ENCODE measurements around the gene ZBTB6. TPM values are rescaled to one million over a fixed set of nuclear protein-coding genes. Genes with fewer than 3 reads are reported as not detected.

ZBTB6 gene
- total RNA-seq (9.0 TPM), polyA plus RNA-seq (ENCODE audit: insufficient read depth in 1 of 8, insufficient read length in 8 of 8, low replicate concordance in 1 of 8) (10 to 100 TPM in 3 of 8 donors, 1 to 10 TPM in 5; 7.8 to 11.7 (median 9.8) TPM)
- long read RNA-seq, donor 1, full-length matches to known transcripts: 2 of 2 reads
- long read RNA-seq, donor 1, partial matches to known transcripts: 0 of 2 reads
- long read RNA-seq, donor 1, other reads (novel, unspliced or antisense): 0 of 2 reads
- long read RNA-seq, donor 2: 0 reads
- long read RNA-seq, donor 3, full-length matches to known transcripts: 2 of 2 reads
- long read RNA-seq, donor 3, partial matches to known transcripts: 0 of 2 reads
- long read RNA-seq, donor 3, other reads (novel, unspliced or antisense): 0 of 2 reads
- long read RNA-seq, donor 4, full-length matches to known transcripts: 1 of 1 reads
- long read RNA-seq, donor 4, partial matches to known transcripts: 0 of 1 reads
- long read RNA-seq, donor 4, other reads (novel, unspliced or antisense): 0 of 1 reads
- long read RNA-seq, donor 5, full-length matches to known transcripts: 8 of 8 reads
- long read RNA-seq, donor 5, partial matches to known transcripts: 0 of 8 reads
- long read RNA-seq, donor 5, other reads (novel, unspliced or antisense): 0 of 8 reads
- long read RNA-seq, donor 6, full-length matches to known transcripts: 4 of 4 reads
- long read RNA-seq, donor 6, partial matches to known transcripts: 0 of 4 reads
- long read RNA-seq, donor 6, other reads (novel, unspliced or antisense): 0 of 4 reads
- long read RNA-seq, donor 7, full-length matches to known transcripts: 3 of 3 reads
- long read RNA-seq, donor 7, partial matches to known transcripts: 0 of 3 reads
- long read RNA-seq, donor 7, other reads (novel, unspliced or antisense): 0 of 3 reads
- long read RNA-seq, donor 8, full-length matches to known transcripts: 4 of 4 reads
- long read RNA-seq, donor 8, partial matches to known transcripts: 0 of 4 reads
- long read RNA-seq, donor 8, other reads (novel, unspliced or antisense): 0 of 4 reads
- long read RNA-seq, donor 9, full-length matches to known transcripts: 1 of 1 reads
- long read RNA-seq, donor 9, partial matches to known transcripts: 0 of 1 reads
- long read RNA-seq, donor 9, other reads (novel, unspliced or antisense): 0 of 1 reads
- long read RNA-seq, donor 10, full-length matches to known transcripts: 3 of 10 reads
- long read RNA-seq, donor 10, partial matches to known transcripts: 7 of 10 reads
- long read RNA-seq, donor 10, other reads (novel, unspliced or antisense): 0 of 10 reads
- long read RNA-seq, donor 11, full-length matches to known transcripts: 1 of 1 reads
- long read RNA-seq, donor 11, partial matches to known transcripts: 0 of 1 reads
- long read RNA-seq, donor 11, other reads (novel, unspliced or antisense): 0 of 1 reads

GRCh38 chr9:122912964-122913673 lies at the start of gene ZBTB6:
ZBTB6 (minus strand) TSS chr9:122913323; CDS start chr9:122912072, 1,251 bp downstream.
- Histone ChIP-seq H3K4me1 (ENCODE audit: control insufficient read depth, insufficient read depth, low read length) (peaks cover 4% of the 10 kb centered on the region), H3K27ac (ENCODE audit: low read length) (peak within 1 kb of the TSS; percentile 86), H3K27me3 (ENCODE audit: control insufficient read depth, insufficient read depth, low read length) (no peaks in the 10 kb centered on the region), H3K9me3 (replicated peaks; ENCODE audit: control insufficient read depth, low read depth, low read length) (no peaks in the 10 kb centered on the region), H3K4me3 (ENCODE audit: low read length) (peak within 1 kb of the TSS; percentile 83), H3K36me3 (ENCODE audit: control insufficient read depth, insufficient read depth, low read length) (peaks cover 8% of the 10 kb centered on the region)
- peak; percentile 96 for DNase-seq
- 1% methylated on average over 34 of the region's 35 CpGs for WGBS (ENCODE audit: insufficient coverage)

- Histone ChIP-seq H3K9me3 (replicated peaks; ENCODE audit: control insufficient read depth, low read depth, low read length) (no peaks in the 10 kb centered on the region), H3K36me3 (ENCODE audit: control insufficient read depth, insufficient read depth, low read length) (peaks cover 15% of the 10 kb centered on the region), H3K4me1 (ENCODE audit: control insufficient read depth, insufficient read depth, low read length) (no peaks in the 10 kb centered on the region), H3K27ac (ENCODE audit: low read length) (no peak overlapping the region), H3K27me3 (ENCODE audit: control insufficient read depth, insufficient read depth, low read length) (no peaks in the 10 kb centered on the region), H3K4me3 (ENCODE audit: low read length) (no peak overlapping the region)
- WGBS (ENCODE audit: insufficient coverage): no CpG with 5 or more reads among the region's 1 CpG
- DNase-seq: no peak
Measured at GRCh38 chr9:122961139-122961538, 48.0 kb upstream of the ZBTB6 start.

- DNase-seq: no peak
- H3K4me3 ChIP-seq (ENCODE audit: low read length): no peak overlapping the region
- no peaks in the 10 kb centered on the region for H3K27me3 ChIP-seq (ENCODE audit: control insufficient read depth, insufficient read depth, low read length)
- peaks cover 11% of the 10 kb centered on the region for H3K36me3 ChIP-seq (ENCODE audit: control insufficient read depth, insufficient read depth, low read length)
- H3K9me3 ChIP-seq (replicated peaks; ENCODE audit: control insufficient read depth, low read depth, low read length): no peaks in the 10 kb centered on the region
- H3K4me1 ChIP-seq (ENCODE audit: control insufficient read depth, insufficient read depth, low read length): no peaks in the 10 kb centered on the region
- H3K27ac ChIP-seq (ENCODE audit: low read length): no peak overlapping the region
Measured at GRCh38 chr9:122955961-122956360, 42.8 kb upstream of the ZBTB6 start.

DNA sequence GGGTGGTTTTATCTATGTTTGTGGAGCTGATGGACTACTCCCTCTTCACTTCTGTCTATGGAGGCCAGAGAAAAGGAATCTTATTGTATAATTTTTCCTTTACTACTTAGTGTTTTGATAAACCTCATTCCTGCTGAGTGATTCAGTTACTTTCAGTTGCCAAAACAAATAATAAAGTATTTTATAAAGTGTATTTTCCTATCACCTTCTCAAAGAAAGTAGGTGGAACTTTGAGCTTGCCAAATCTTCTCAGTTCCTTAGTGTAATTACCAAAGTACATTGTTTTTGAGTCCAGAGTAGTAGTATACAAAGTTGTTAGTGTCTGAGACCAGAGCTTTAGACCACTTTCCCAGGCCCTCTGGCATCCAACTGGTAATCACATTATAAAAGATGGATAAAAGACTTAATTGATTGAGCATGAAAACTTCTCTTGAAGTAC lies 41.1 kb upstream of the ZBTB6 start:
- Histone ChIP-seq H3K9me3 (replicated peaks; ENCODE audit: control insufficient read depth, low read depth, low read length) (no peaks in the 10 kb centered on the region), H3K4me3 (ENCODE audit: low read length) (no peak overlapping the region), H3K36me3 (ENCODE audit: control insufficient read depth, insufficient read depth, low read length) (peaks cover 2% of the 10 kb centered on the region), H3K27ac (ENCODE audit: low read length) (no peak overlapping the region), H3K4me1 (ENCODE audit: control insufficient read depth, insufficient read depth, low read length) (no peaks in the 10 kb centered on the region), H3K27me3 (ENCODE audit: control insufficient read depth, insufficient read depth, low read length) (no peaks in the 10 kb centered on the region)
- DNase-seq: no peak

DNA sequence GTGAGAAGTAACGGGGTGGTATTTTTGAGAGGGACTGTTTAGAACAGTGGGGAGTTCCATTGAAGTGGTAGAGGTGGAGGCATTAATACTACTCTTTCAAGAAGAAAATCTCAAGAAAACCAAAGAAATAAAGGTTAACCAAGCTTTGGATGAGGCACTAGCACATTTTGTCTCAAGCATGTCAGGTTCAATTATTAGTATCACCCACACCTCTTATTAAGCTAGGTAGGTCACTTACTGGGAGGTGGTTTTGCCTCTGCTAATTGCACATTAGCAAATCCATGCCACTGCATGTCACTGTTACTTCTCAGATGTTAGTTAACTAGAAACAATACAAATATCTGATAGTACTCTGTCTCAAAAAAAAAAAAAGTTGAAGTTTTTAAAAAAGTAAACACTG lies 37.9 kb upstream of the ZBTB6 start:
- Histone ChIP-seq H3K4me3 (ENCODE audit: low read length) (no peak overlapping the region), H3K27ac (ENCODE audit: low read length) (no peak overlapping the region), H3K4me1 (ENCODE audit: control insufficient read depth, insufficient read depth, low read length) (no peaks in the 10 kb centered on the region), H3K9me3 (replicated peaks; ENCODE audit: control insufficient read depth, low read depth, low read length) (no peaks in the 10 kb centered on the region), H3K36me3 (ENCODE audit: control insufficient read depth, insufficient read depth, low read length) (no peaks in the 10 kb centered on the region), H3K27me3 (ENCODE audit: control insufficient read depth, insufficient read depth, low read length) (no peaks in the 10 kb centered on the region)
- whole genome bisulfite sequencing (ENCODE audit: insufficient coverage): no CpG with 5 or more reads among the region's 1 CpG
- no peak for DNase-seq

DNA sequence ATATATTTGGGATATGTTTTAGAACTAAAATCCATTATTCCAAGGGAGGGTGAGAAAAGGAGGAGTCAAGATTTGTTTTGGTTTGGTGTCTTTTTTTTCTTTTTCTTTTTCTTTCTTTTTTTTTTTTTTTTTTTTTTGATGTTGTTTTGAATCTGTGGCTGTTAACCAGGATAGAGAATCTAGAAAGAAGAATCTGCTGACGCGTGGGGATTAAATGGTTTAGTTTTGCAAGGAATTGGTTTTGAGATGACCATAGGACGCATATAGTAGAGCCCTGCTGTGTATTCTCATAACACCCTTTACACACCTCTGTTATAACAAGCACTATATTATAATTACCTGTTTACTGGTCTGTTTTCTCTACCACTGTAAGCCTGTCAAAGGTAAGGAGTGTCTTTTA lies 37.1 kb upstream of the ZBTB6 start:
- H3K27me3 ChIP-seq (ENCODE audit: control insufficient read depth, insufficient read depth, low read length): no peaks in the 10 kb centered on the region
- no peaks in the 10 kb centered on the region for H3K4me1 ChIP-seq (ENCODE audit: control insufficient read depth, insufficient read depth, low read length)
- H3K9me3 ChIP-seq (replicated peaks; ENCODE audit: control insufficient read depth, low read depth, low read length): no peaks in the 10 kb centered on the region
- no peak overlapping the region for H3K4me3 ChIP-seq (ENCODE audit: low read length)
- H3K27ac ChIP-seq (ENCODE audit: low read length): no peak overlapping the region
- DNase-seq: no peak
- no CpG with 5 or more reads among the region's 3 CpGs for whole genome bisulfite sequencing (ENCODE audit: insufficient coverage)
- H3K36me3 ChIP-seq (ENCODE audit: control insufficient read depth, insufficient read depth, low read length): no peaks in the 10 kb centered on the region

GRCh38 chr9:122949696-122950095 lies 36.6 kb upstream of the ZBTB6 start:
- DNase-seq: no peak
- Histone ChIP-seq H3K9me3 (replicated peaks; ENCODE audit: control insufficient read depth, low read depth, low read length) (no peaks in the 10 kb centered on the region), H3K27ac (ENCODE audit: low read length) (no peak overlapping the region), H3K4me3 (ENCODE audit: low read length) (no peak overlapping the region), H3K4me1 (ENCODE audit: control insufficient read depth, insufficient read depth, low read length) (no peaks in the 10 kb centered on the region), H3K36me3 (ENCODE audit: control insufficient read depth, insufficient read depth, low read length) (no peaks in the 10 kb centered on the region), H3K27me3 (ENCODE audit: control insufficient read depth, insufficient read depth, low read length) (no peaks in the 10 kb centered on the region)
- 82% methylated on average over 1 of the region's 1 CpG for WGBS (ENCODE audit: insufficient coverage)

GRCh38 chr9:122948313-122948712 lies 35.2 kb upstream of the ZBTB6 start:
- DNase-seq: no peak
- no peaks in the 10 kb centered on the region for H3K27me3 ChIP-seq (ENCODE audit: control insufficient read depth, insufficient read depth, low read length)
- no CpG with 5 or more reads among the region's 3 CpGs for WGBS (ENCODE audit: insufficient coverage)
- peaks cover 3% of the 10 kb centered on the region for H3K36me3 ChIP-seq (ENCODE audit: control insufficient read depth, insufficient read depth, low read length)
- H3K27ac ChIP-seq (ENCODE audit: low read length): no peak overlapping the region
- H3K9me3 ChIP-seq (replicated peaks; ENCODE audit: control insufficient read depth, low read depth, low read length): no peaks in the 10 kb centered on the region
- no peak overlapping the region for H3K4me3 ChIP-seq (ENCODE audit: low read length)
- no peaks in the 10 kb centered on the region for H3K4me1 ChIP-seq (ENCODE audit: control insufficient read depth, insufficient read depth, low read length)

- peaks cover 2% of the 10 kb centered on the region for H3K4me1 ChIP-seq (ENCODE audit: control insufficient read depth, insufficient read depth, low read length)
- no CpG with 5 or more reads among the region's 1 CpG for WGBS (ENCODE audit: insufficient coverage)
- DNase-seq: no peak
- no peak overlapping the region for H3K27ac ChIP-seq (ENCODE audit: low read length)
- no peak overlapping the region for H3K4me3 ChIP-seq (ENCODE audit: low read length)
- no peaks in the 10 kb centered on the region for H3K9me3 ChIP-seq (replicated peaks; ENCODE audit: control insufficient read depth, low read depth, low read length)
- H3K27me3 ChIP-seq (ENCODE audit: control insufficient read depth, insufficient read depth, low read length): no peaks in the 10 kb centered on the region
- H3K36me3 ChIP-seq (ENCODE audit: control insufficient read depth, insufficient read depth, low read length): peaks cover 3% of the 10 kb centered on the region
Measured at GRCh38 chr9:122946461-122947005, 33.4 kb upstream of the ZBTB6 start.

All from muscle of leg (tissue), 16 donors.